ENCODE results near the gene CDCA7L.
"Not testable (repeated sequence)": the region's sequence is repeated elsewhere in the genome, so short reads cannot be mapped to it uniquely, and the experiment has no call there.

Gene CDCA7L

GRCh38 chr7:21943436-21943835, 2.3 kb downstream of the CDCA7L start:
- DNase-seq (ENCODE audit: low read depth in 2 of 2): no peak

GRCh38 chr7:21942955-21943354, 2.7 kb downstream of the CDCA7L start:
- no peak for DNase-seq (ENCODE audit: low read depth in 2 of 2)

GRCh38 chr7:21941611-21942141, 4.0 kb downstream of the CDCA7L start:
- no peak for DNase-seq (ENCODE audit: low read depth in 2 of 2)

- DNase-seq (ENCODE audit: low read depth in 2 of 2): no peak
These were observed 5.8 kb downstream of the CDCA7L start for GRCh38 chr7:21939858-21940372.

- peak in 1 of 2 donors; percentile 8 for DNase-seq (ENCODE audit: low read depth in 2 of 2)
These were observed 6.4 kb downstream of the CDCA7L start for GRCh38 chr7:21939136-21939857.

- no peak for DNase-seq (ENCODE audit: low read depth in 2 of 2)
These were observed 7.2 kb downstream of the CDCA7L start for GRCh38 chr7:21938463-21938862.

GRCh38 chr7:21934808-21935207, 10.9 kb downstream of the CDCA7L start:
- no peak for DNase-seq (ENCODE audit: low read depth in 2 of 2)

- DNase-seq (ENCODE audit: low read depth in 2 of 2): not testable (repeated sequence)
These were observed 12.4 kb downstream of the CDCA7L start for GRCh38 chr7:21933293-21933692.

- DNase-seq (ENCODE audit: low read depth in 2 of 2): no peak
These were observed 18.0 kb downstream of the CDCA7L start for GRCh38 chr7:21927693-21928092.

- DNase-seq (ENCODE audit: low read depth in 2 of 2): no peak
These were observed 19.3 kb downstream of the CDCA7L start for GRCh38 chr7:21926448-21926847.

- no peak for DNase-seq (ENCODE audit: low read depth in 2 of 2)
These were observed 22.0 kb downstream of the CDCA7L start for GRCh38 chr7:21923658-21924057.

- DNase-seq (ENCODE audit: low read depth in 2 of 2): no peak
These were observed 23.1 kb downstream of the CDCA7L start for GRCh38 chr7:21922605-21923004.

- no peak for DNase-seq (ENCODE audit: low read depth in 2 of 2)
These were observed 24.8 kb downstream of the CDCA7L start for GRCh38 chr7:21920936-21921335.

- DNase-seq (ENCODE audit: low read depth in 2 of 2): no peak
These were observed 27.5 kb downstream of the CDCA7L start for GRCh38 chr7:21918216-21918615.

GRCh38 chr7:21916629-21917028, 29.1 kb downstream of the CDCA7L start:
- no peak for DNase-seq (ENCODE audit: low read depth in 2 of 2)

- no peak for DNase-seq (ENCODE audit: low read depth in 2 of 2)
These were observed 29.5 kb downstream of the CDCA7L start for GRCh38 chr7:21916176-21916575.

GRCh38 chr7:21915140-21915539, 30.6 kb downstream of the CDCA7L start:
- DNase-seq (ENCODE audit: low read depth in 2 of 2): no peak

- no peak for DNase-seq (ENCODE audit: low read depth in 2 of 2)
These were observed 31.0 kb downstream of the CDCA7L start for GRCh38 chr7:21914671-21915070.

- no peak for DNase-seq (ENCODE audit: low read depth in 2 of 2)
These were observed 32.5 kb downstream of the CDCA7L start for GRCh38 chr7:21912931-21913780.

GRCh38 chr7:21912305-21912704, 33.4 kb downstream of the CDCA7L start:
- DNase-seq (ENCODE audit: low read depth in 2 of 2): no peak

- no peak for DNase-seq (ENCODE audit: low read depth in 2 of 2)
These were observed 34.3 kb downstream of the CDCA7L start for GRCh38 chr7:21911341-21911875.

- DNase-seq (ENCODE audit: low read depth in 2 of 2): no peak
These were observed 35.4 kb downstream of the CDCA7L start for GRCh38 chr7:21910253-21910652.
